Vagina (tissue), 2 donors: ENCODE measurements around the gene IL11. TPM values are rescaled to one million over a fixed set of nuclear protein-coding genes. Genes with fewer than 3 reads are reported as not detected.

ENCODE experiments used
- DNase-seq, 2 donors: peaks; one replicate each; pipeline ENCODE4 v3.0.0-alpha.2; 2017; ENCODE audit errors: extremely low spot score in 2 of 2
- H3K27ac ChIP-seq: fragments of 200-600 bp; sonication (generic); one replicate; pipeline ENCODE4 v1.5.1; 2019
- H3K27me3 ChIP-seq: fragments of 200-600 bp; sonication (generic); one replicate; pipeline ENCODE4 v1.5.1; 2019
- H3K36me3 ChIP-seq, 2 donors: fragments of 200-600 bp; sonication (generic); one replicate each; pipeline ENCODE4 v1.5.1; 2017 to 2019
- H3K4me1 ChIP-seq: fragments of 200-600 bp; sonication (generic); one replicate; pipeline ENCODE4 v1.5.1; 2019
- H3K4me3 ChIP-seq, 2 donors: fragments of 200-600 bp; sonication (generic); 1 replicate in 1 of 2; 2 replicates in 1 of 2; pipeline ENCODE4 v1.5.1; 2016 to 2019
- H3K9me3 ChIP-seq: fragments of 200-600 bp; sonication (generic); one replicate; pipeline ENCODE4 v1.5.1; 2019
- CTCF ChIP-seq, 3 experiments: fragments of 450-650 bp in 2 of 3; fragments of 200-600 bp in 1 of 3; sonication (generic) in 1 of 3; IDR thresholded peaks; one replicate each; pipeline ENCODE4 v1.5.1; 2017 to 2019; ENCODE audit warnings: antibody characterized with exemption in 3 of 3, mild to moderate bottlenecking in 2 of 3, moderate library complexity in 2 of 3
- POLR2A ChIP-seq, 2 donors: fragments of 450-650 bp; IDR thresholded peaks; one replicate each; pipeline ENCODE4 v1.6.1; 2017; ENCODE audit warnings: antibody characterized with exemption in 2 of 2, mild to moderate bottlenecking in 2 of 2, moderate library complexity in 2 of 2
- POLR2AphosphoS5 ChIP-seq, 2 donors: sonication (generic); formaldehyde crosslinking; IDR thresholded peaks; one replicate each; pipeline ENCODE4 v1.9.0; 2017; ENCODE audit warnings: antibody characterized with exemption in 2 of 2, mild to moderate bottlenecking in 2 of 2, low read depth in 1 of 2; ENCODE audit not compliant: insufficient read depth in 1 of 2
- intact Hi-C: fragments of 100-400 bp; cut with DNase I; formaldehyde crosslinking; loops from one replicate; pipeline ENCODE4 v1.15.1; 2023
- total RNA-seq: library from RNA; depleted of rRNA; stranded (reverse); fragments of >200 nt; gene quantifications from one replicate; pipeline ENCODE4 v1.2.3, GENCODE V29; 2016

IL11 gene
- total RNA-seq, 1 donor from 2014 or later: not detected

DNA sequence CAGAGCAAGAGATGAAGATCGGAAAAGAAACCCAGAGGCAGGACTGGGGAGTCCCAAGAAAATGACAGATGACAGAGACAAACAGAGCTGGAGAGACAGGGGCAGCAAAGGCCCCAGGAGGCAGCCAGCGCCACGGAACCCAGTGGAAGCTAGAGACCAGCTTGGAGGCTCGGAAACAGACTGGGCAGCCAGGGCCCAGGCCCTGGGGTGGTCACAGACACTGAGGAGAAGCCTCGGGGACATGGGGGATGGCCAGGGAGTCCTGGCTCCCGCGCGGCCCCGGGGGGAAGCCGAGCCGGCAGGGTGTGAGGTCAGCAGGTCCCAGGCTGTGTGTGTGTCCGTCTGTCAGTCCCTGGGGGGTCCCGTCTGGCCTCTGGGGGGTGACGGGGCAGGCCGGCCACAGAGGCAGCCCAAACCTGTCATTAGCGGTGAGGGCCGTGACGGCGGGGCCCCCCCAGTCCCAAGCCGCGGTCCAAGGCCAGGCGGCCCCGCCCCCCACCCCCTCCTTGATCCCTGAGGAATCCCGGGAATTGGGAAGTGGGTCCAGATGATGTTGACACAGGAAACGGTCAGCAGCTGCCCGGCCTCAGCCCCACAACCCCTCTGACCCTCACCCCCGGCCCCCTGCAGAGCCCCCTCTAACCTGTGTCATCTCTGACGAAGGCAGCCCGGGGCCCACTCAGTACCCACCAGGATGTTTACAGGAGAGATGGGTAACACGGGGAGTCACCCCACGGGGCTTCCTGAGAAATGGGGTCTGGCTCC, 3.9 kb upstream of the IL11 start:
- H3K9me3 ChIP-seq: no peaks in the 10 kb centered on the region
- DNase-seq: no peak
- intact Hi-C loops: loop anchor here (10.0 kb wide), 1 partner anchor 69 kb away; no protein-coding TSS in a partner anchor
- peaks cover 20% of the 10 kb centered on the region for H3K4me1 ChIP-seq
- H3K27me3 ChIP-seq: peaks cover 8% of the 10 kb centered on the region
- H3K36me3 ChIP-seq: no peaks in the 10 kb centered on the region
- no peak overlapping the region for H3K4me3 ChIP-seq
- H3K27ac ChIP-seq: no peak overlapping the region
- TF ChIP-seq POLR2AphosphoS5 (IDR thresholded peaks at IDR 0.05; ENCODE audit: insufficient read depth in 1 of 2, low read depth in 1 of 2) (no peak), CTCF (IDR thresholded peaks at IDR 0.05) (no peak), POLR2A (IDR thresholded peaks at IDR 0.05) (no peak)

- Histone ChIP-seq H3K36me3 (no peaks in the 10 kb centered on the region), H3K4me3 (no peak overlapping the region), H3K27ac (no peak overlapping the region), H3K27me3 (peaks cover 11% of the 10 kb centered on the region), H3K4me1 (peaks cover 25% of the 10 kb centered on the region), H3K9me3 (no peaks in the 10 kb centered on the region)
- intact Hi-C loops: loop anchor here (10.0 kb wide), 1 partner anchor 69 kb away; no protein-coding TSS in a partner anchor
- DNase-seq: no peak
- TF ChIP-seq POLR2AphosphoS5 (IDR thresholded peaks at IDR 0.05; ENCODE audit: insufficient read depth in 1 of 2, low read depth in 1 of 2) (no peak), POLR2A (IDR thresholded peaks at IDR 0.05) (no peak), CTCF (IDR thresholded peaks at IDR 0.05) (no peak)
Observed at GRCh38 chr19:55373306-55373992, 3.2 kb upstream of the IL11 start.

GRCh38 chr19:55372316-55373081, 2.2 kb upstream of the IL11 start:
- intact Hi-C loops: loop anchor here (10.0 kb wide), 1 partner anchor 68 kb away; no protein-coding TSS in a partner anchor
- Histone ChIP-seq H3K27me3 (peaks cover 15% of the 10 kb centered on the region), H3K4me3 (no peak overlapping the region), H3K36me3 (no peaks in the 10 kb centered on the region), H3K4me1 (peaks cover 25% of the 10 kb centered on the region), H3K27ac (no peak overlapping the region), H3K9me3 (no peaks in the 10 kb centered on the region)
- TF ChIP-seq POLR2AphosphoS5 (IDR thresholded peaks at IDR 0.05; ENCODE audit: insufficient read depth in 1 of 2, low read depth in 1 of 2): no peak
- no peak for TF ChIP-seq POLR2A (IDR thresholded peaks at IDR 0.05)
- TF ChIP-seq CTCF (IDR thresholded peaks at IDR 0.05): no peak
- DNase-seq: no peak

GRCh38 chr19:55369653-55370304, 484 bp downstream of the IL11 start:
- intact Hi-C loops: loop anchor here (10.0 kb wide), 1 partner anchor 65 kb away; no protein-coding TSS in a partner anchor
- H3K27ac ChIP-seq: no peak overlapping the region
- no peaks in the 10 kb centered on the region for H3K36me3 ChIP-seq
- H3K9me3 ChIP-seq: no peaks in the 10 kb centered on the region
- TF ChIP-seq POLR2A (IDR thresholded peaks at IDR 0.05) (no peak), CTCF (IDR thresholded peaks at IDR 0.05) (no peak), POLR2AphosphoS5 (IDR thresholded peaks at IDR 0.05; ENCODE audit: insufficient read depth in 1 of 2, low read depth in 1 of 2) (no peak)
- DNase-seq: no peak
- peaks cover 15% of the 10 kb centered on the region for H3K27me3 ChIP-seq
- peak overlapping the region; percentile 20 to 38 for H3K4me3 ChIP-seq
- peaks cover 25% of the 10 kb centered on the region for H3K4me1 ChIP-seq
